HG02759 (cell line): ENCODE results near the gene FAF1.

ENCODE experiments used
- ATAC-seq: cut with Tn5 transposase; IDR thresholded peaks from one replicate; pipeline ENCODE4 v1.9.1; 2021; ENCODE audit warnings: mild to moderate bottlenecking, moderate library complexity; ENCODE audit not compliant: unreplicated experiment

The FAF1 gene

DNA sequence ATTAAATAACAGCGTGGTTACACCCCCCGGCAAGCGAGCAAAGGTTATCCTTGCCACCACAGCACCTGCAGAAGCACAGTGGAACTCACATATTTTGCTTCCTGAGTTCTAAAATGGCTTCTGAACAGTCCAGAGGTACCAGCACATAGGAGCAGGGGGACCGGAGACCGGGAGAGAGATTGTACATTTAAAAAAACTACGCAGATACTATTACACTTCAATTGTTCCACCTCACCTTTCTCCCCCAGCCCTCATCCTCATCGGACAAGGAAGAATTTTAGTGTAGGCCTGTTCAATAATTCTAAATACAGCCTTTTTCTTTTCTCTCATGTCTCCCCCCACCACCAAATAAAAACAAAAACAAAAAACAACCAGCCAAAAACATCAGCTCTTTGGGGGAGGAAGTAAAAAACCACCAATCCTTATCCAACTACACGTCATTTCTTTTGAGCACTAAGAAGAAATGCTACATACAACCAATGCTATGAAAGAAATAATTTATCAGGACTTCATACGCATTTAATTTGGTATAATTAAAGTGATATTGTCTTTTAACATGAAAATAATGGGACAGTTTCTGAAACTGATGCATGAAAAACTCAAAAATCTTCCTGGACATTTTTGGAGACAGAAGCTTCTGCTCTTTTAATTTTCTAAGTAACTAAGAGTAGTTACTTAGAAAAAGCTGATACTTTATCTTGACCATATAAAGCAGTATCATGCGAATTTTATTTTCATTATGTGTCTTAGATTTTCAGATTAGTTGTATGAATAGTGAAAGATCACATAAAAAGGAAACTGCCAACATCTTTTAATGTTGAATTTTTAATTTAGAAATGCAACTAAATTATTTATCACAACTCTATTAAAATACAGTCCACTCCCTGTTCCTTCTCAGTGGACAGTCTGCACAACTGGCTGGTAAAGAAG, 19.1 kb upstream of the FAF1 start:
- no peak for ATAC-seq

DNA sequence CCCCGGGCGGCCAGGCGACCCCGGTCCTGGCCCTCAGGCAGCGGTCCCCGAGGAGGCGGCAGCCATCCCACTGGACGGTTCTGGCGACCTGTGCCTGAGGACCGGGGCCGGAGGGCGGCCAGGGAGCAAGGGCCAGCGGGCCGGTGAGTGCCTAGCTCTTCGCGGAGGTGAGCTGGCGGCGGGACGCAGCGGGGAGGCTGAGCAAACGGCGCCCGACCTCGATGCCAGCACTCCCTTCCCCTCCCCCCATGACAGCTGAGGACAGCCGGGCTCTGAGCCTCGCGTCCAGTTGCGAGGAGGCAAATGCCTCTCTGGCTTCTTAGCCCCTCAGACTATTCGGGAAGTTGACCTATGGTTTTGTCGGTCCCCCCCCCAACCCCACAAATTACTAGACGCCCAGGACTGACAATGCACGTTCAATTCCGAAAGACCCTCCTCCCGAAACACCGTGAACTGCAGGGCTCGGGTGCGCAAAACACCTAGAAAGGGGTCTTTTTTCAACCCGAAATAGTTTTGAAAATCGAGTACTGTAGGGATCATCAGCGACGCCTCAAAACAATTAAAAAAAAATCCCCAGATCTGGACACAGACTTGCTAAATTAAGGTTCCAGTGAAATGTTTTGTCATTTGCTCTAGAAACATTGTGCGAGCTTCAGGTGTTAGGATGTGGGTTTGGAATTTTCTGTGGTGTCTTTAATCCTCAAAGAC, 18.2 kb upstream of the FAF1 start:
- ATAC-seq, result peak; percentile 56

DNA sequence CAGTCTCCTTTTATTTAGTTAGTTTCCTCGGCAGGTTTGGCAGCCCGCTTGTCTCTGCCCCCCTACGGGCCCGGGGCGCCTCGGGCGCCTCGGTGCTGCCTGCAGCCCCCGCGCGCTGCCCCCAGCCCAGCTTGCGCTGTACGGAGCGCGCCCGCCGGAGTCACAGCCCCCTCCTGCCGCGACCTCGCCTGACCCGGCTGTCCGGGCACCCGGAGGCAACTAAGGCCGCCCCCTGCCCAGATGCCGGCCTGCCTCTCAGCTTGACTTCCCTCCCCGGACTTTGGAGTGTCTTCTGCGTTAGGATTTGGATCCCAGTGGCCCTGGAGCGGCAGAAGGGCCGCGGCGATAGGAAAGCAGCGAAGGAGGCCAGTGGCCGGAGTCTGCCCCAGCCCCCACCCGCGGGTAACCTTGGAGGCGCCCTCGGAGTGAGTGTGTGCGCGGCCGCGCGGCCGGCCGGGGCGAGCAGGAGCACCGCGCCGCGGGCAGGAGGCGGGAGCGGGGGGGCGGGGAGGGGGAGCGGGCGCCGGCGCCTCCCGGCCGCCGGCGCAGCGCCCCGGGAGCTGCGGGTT, 17.6 kb upstream of the FAF1 start:
- ATAC-seq, result peak; percentile 63

DNA sequence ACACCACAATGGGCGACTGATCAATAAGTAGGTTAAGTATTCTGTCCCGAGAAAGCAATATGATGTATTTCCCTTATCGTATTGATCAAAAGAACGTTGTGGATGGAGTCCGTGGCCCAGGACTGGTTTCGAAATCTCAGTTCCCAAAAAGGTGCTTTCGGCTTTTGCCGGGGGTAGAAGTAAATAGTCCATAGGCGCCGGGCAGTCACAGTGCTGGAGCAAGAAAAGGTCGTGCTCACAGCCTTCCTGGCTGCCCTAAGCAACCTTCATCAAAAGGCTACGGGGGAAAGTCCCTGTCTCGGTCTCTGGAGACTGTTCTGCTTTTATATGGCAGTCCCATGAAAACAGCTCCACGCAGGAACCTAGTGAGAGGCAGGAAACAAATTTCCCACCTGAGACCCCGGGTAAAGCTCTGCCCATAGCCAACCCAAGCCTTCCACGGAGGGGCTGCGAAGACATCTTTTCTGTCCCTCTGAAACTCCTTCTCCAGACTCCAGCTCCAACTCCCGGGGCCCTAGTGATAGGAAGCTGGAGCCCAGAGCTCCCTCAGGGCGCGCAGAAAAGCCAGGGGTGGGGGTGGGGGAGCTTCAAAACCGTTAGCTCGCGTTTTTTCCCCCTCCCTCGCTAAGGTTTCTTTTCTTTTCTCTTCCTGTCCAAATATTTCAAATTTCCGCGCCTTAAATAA, 17.0 kb upstream of the FAF1 start:
- peak; percentile 68 for ATAC-seq

DNA sequence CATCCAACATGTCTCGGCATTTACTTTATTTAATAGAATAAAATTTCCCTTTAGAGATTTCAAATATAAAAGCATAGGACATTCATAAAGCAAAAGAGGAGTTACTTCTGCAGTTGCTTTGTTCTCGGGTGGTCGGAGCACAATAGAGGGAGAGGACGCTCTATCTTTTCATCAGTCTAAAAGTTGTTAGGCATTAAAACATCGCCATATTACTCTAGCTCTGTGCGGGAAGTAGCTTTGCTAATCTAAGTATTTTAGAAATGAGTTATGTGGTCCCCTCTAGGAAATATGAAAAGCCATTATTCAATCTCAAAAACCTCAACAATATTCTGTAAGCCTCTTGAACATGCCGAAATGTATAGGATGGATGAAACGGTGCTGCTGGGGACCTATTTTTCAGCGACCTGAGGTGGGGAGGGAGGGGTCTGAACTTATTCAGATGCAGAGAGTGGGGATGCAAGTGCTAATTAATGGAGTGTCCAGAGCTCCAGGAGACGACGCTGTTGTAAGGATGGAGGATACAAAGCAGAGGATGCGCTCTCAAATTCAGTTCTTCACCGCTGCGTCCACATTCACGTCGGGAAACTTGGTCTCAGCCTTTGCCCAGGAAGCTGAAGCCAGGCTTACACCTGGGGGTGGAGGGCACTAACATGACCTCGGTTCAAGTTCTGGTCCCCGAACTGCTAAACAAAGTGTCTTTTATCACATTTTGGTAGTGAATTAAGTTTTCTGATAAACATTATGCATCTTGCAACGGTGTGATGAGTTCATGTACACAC, 16.2 kb upstream of the FAF1 start:
- peak; percentile 1 for ATAC-seq

DNA sequence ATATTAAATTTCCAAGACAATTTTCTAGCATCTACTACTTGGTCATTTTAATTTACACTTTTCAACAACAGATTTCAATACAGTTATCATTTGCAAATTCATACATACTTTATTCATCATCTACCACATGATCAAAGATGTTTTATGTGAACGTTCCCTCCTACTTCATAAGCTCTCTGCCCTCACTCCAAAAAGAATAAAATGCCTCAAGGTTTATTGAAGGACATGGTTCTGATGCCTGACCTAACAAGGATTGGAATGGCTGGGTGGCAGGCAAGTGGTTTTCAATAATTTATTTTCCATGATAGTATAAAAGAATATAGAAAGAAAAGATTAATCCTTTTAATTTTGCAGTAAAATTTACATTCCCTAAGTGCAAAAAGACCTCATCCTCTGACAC, 15.4 kb upstream of the FAF1 start:
- no peak for ATAC-seq

- no peak for ATAC-seq
Observed at GRCh38 chr1:50974618-50974935, 14.5 kb upstream of the FAF1 start.

DNA sequence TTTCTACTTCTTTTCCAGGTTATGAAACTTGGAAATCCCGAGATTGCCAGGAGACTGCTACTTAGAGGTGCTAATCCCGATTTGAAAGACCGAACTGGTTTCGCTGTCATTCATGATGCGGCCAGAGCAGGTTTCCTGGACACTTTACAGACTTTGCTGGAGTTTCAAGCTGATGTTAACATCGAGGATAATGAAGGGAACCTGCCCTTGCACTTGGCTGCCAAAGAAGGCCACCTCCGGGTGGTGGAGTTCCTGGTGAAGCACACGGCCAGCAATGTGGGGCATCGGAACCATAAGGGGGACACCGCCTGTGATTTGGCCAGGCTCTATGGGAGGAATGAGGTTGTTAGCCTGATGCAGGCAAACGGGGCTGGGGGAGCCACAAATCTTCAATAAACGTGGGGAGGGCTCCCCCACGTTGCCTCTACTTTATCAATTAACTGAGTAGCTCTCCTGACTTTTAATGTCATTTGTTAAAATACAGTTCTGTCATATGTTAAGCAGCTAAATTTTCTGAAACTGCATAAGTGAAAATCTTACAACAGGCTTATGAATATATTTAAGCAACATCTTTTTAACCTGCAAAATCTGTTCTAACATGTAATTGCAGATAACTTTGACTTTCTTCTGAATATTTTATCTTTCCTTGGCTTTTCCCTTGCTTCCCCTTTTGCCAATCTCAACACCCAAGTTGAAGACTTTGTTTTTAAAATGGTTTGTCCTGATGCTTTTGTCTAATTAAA, 14.0 kb upstream of the FAF1 start:
- ATAC-seq, result no peak

GRCh38 chr1:50973255-50973654, 13.2 kb upstream of the FAF1 start:
- no peak for ATAC-seq

DNA sequence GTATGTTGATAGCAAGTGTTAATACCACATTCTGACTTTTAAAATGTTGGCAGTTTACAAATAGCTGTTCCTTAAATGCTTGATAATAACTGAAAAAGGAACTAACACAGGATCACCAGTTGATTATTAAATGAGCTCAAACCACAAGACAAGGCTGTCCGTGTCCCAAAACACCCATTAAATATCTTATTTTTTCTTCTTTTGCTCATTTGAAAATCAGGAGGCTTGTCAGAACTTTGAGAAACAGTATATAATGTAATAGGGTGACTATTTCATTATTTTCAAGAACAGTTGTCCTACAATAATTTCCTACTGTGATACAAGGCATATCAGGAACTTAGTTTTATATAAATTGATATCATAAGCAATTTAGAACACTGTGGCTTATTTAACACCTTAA, 12.7 kb upstream of the FAF1 start:
- no peak for ATAC-seq

GRCh38 chr1:50971748-50972305, 11.8 kb upstream of the FAF1 start:
- no peak for ATAC-seq

DNA sequence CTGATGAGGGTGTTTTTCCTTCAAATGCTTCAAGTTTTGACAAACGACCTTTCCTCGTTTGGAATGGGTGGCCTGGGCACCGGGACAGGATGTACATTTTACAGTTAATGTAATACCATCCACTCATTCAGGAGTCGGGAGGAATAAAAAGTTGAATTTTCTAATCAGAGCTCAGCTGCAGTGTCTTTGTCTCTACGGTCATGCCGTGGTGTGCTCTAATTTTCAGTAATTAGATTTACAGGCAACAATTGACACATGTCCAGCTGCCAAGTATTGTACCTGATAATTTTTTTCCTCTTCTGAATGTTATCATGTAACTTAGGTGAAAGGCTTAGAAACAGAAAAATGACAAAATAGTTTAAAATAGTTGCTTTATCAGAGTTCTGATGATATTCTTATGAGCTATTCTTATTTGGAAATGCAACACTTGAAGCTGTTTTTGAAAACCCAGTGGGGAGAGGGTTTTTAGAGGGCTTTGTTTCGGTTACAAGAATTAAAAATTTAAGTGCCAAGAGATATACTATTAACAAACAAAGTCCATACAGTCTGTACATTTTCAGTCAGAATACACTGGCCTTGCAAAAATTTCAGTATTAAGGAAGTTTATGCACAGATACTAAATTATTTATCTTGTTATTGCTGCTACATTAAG, 11.0 kb upstream of the FAF1 start:
- no peak for ATAC-seq

DNA sequence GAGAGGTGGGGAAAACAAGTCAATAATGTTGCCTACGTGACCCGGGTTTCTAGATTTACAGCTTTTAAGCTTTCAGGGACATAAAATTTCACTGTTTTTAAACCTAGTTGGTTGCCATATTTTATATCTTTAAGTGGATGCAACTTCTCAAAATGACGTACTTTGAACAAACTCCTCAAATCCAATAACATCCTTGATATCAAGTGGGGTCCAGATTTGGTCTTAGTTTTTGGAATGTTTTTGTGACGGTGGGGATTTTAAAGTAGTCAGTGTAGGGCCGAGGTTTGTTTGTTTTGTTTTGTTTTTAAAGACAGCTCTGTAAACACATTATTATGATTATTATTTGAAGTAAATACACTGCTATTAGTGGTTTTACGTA, 10.4 kb upstream of the FAF1 start:
- no peak for ATAC-seq

DNA sequence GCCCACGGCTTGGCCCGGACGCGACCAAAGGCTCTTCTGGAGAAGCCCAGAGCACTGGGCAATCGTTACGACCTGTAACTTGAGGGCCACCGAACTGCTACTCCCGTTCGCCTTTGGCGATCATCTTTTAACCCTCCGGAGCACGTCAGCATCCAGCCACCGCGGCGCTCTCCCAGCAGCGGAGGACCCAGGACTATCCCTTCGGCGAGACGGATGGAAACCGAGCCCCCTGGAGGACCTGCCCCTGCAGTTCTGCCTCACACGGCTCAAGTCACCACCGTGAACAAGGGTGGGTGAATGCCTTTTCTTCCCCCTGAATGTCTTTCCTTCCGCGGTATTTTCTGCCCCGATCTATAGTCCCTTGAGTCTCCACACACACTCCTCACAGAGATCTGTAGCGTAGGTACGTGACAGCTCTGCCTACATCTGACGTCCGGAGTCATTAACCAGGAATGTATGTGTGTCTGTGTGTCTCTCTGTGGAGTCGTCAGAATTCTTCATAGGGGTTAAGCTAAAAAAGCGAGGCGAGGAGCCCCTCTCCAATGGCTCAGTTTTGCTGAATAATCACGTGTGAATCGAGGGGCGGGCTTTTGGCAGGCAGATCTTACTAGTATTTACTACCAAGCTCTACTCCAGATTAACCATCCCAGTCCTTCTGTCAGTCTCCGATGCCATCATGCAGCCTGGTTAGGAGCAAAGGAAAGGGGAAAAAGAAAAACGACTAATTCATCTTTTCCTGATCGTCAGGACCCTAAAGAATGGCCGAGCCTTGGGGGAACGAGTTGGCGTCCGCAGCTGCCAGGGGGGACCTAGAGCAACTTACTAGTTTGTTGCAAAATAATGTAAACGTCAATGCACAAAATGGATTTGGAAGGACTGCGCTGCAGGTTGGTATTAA, 9.8 kb upstream of the FAF1 start, which contains the start of gene CDKN2C:
CDKN2C (plus strand) TSS at position 635 of the 898 bp plus-strand sequence; CDS start at position 759, 124 bp downstream.
- ATAC-seq, result peak; percentile 32

DNA sequence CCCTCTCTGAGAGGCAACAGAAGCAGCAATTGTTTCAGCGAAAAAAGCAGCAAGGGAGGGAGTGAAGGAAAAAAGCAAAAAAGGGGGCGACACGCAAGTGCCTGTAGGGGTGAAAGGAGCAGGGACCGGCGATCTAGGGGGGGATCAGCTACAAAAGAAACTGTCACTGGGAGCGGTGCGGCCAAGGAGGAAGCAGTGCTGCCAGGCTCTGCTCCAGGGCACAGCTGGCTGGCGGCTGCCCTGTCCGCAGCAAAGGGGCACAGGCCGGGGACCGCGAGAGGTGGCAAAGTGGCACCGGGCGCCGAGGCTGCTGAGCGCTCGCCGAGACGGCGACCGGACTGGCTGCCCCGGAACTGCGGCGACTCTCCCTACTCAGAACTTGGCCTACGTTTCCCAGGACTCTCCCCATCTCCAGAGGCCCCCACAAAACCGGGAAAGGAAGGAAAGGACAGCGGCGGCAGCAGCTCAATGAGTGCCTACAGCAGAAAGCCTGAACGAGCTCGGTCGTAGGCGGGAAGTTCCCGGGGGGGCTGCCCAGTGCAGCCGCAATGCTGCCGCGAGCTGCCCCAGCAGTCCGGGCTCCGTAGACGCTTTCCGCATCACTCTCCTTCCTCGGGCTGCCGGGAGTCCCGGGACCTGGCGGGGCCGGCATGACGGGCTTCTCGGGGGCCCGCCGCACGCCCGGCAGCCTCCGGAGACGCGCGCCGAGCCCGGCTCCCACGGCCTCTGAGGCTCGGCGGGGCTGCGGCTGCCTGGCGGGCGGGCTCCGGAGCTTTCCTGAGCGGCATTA, 8.9 kb upstream of the FAF1 start:
- ATAC-seq, result peak; percentile 27

- peak; percentile 69 for ATAC-seq
Observed at GRCh38 chr1:50968158-50968820, 8.2 kb upstream of the FAF1 start.
